Trophoblast cell (in vitro differentiated cells and primary cell): ENCODE results near the gene SPEG.
"Not testable (repeated sequence)": the region's sequence is repeated elsewhere in the genome, so short reads cannot be mapped to it uniquely, and the experiment has no call there.

Experiments used
- DNase-seq, 2 donors: peaks; one replicate each; pipeline ENCODE4 v3.0.0-alpha.2; 2016
- H2AFZ ChIP-seq: 2 replicates; pipeline ENCODE4 v1.6.1; 2013; ENCODE audit warnings: low read length, moderate library complexity, mild to moderate bottlenecking; ENCODE audit not compliant: insufficient read depth, poor library complexity
- H2AK5ac ChIP-seq: 2 replicates; pipeline ENCODE4 v1.6.1; 2013; ENCODE audit warnings: mild to moderate bottlenecking, low read length
- H2BK120ac ChIP-seq: 2 replicates; pipeline ENCODE4 v1.6.1; 2013; ENCODE audit warnings: low read length, mild to moderate bottlenecking, moderate library complexity; ENCODE audit not compliant: insufficient read depth, poor library complexity
- H2BK12ac ChIP-seq: 2 replicates; pipeline ENCODE4 v1.6.1; 2013; ENCODE audit warnings: mild to moderate bottlenecking, low read length, moderate library complexity
- H2BK5ac ChIP-seq: 2 replicates; pipeline ENCODE4 v1.6.1; 2013; ENCODE audit warnings: low read length, low read depth, moderate library complexity, mild to moderate bottlenecking; ENCODE audit not compliant: poor library complexity
- H3K14ac ChIP-seq: 2 replicates; pipeline ENCODE4 v1.6.1; 2013; ENCODE audit warnings: mild to moderate bottlenecking, low read length
- H3K18ac ChIP-seq: 2 replicates; pipeline ENCODE4 v1.6.1; 2013; ENCODE audit warnings: mild to moderate bottlenecking, low read length
- H3K23ac ChIP-seq: 2 replicates; pipeline ENCODE4 v1.6.1; 2013; ENCODE audit warnings: low read length
- H3K27ac ChIP-seq: 2 replicates; pipeline ENCODE4 v1.5.1; 2013; ENCODE audit warnings: low read depth, mild to moderate bottlenecking, inconsistent platforms, low read length, moderate library complexity
- H3K27me3 ChIP-seq: 2 replicates; pipeline ENCODE4 v1.6.1; 2013; ENCODE audit warnings: inconsistent platforms, mild to moderate bottlenecking, low read length, moderate library complexity; ENCODE audit not compliant: insufficient read depth
- H3K36me3 ChIP-seq, 2 experiments: 1 replicate in 1 of 2; 2 replicates in 1 of 2; pipeline ENCODE4 v1.6.1; 2013; ENCODE audit warnings: low read length in 2 of 2, mild to moderate bottlenecking in 2 of 2, moderate library complexity in 1 of 2; ENCODE audit not compliant: insufficient read depth in 2 of 2, control insufficient read depth in 1 of 2
- H3K4ac ChIP-seq: 2 replicates; pipeline ENCODE4 v1.6.1; 2013; ENCODE audit warnings: low read depth, mild to moderate bottlenecking, low read length, moderate library complexity
- H3K4me1 ChIP-seq, 2 experiments: 1 replicate in 1 of 2; 2 replicates in 1 of 2; pipeline ENCODE4 v1.6.1; 2013; ENCODE audit warnings: low read length in 2 of 2, mild to moderate bottlenecking in 2 of 2, moderate library complexity in 1 of 2; ENCODE audit not compliant: insufficient read depth in 2 of 2, control insufficient read depth in 1 of 2
- H3K4me2 ChIP-seq: 2 replicates; pipeline ENCODE4 v1.6.1; 2013; ENCODE audit warnings: inconsistent platforms, mild to moderate bottlenecking, low read length, moderate library complexity
- H3K4me3 ChIP-seq: 2 replicates; pipeline ENCODE4 v1.5.1; 2013; ENCODE audit warnings: mild to moderate bottlenecking, low read depth, low read length, inconsistent platforms
- H3K79me1 ChIP-seq: one replicate; pipeline ENCODE4 v1.6.1; 2013; ENCODE audit warnings: low read length
- H3K79me2 ChIP-seq: 2 replicates; pipeline ENCODE4 v1.6.1; 2013; ENCODE audit warnings: low read length, mild to moderate bottlenecking; ENCODE audit not compliant: control insufficient read depth, insufficient read depth, poor library complexity
- H3K9ac ChIP-seq: 2 replicates; pipeline ENCODE4 v1.6.1; 2013; ENCODE audit warnings: mild to moderate bottlenecking, low read length
- H3K9me3 ChIP-seq: 2 replicates; pipeline ENCODE4 v1.6.1; 2013; ENCODE audit warnings: low read depth, mild to moderate bottlenecking, control low read depth, inconsistent platforms, low read length; ENCODE audit not compliant: insufficient read depth
- H4K12ac ChIP-seq: 2 replicates; pipeline ENCODE4 v1.6.1; 2013; ENCODE audit warnings: low read depth, mild to moderate bottlenecking, low read length, moderate library complexity
- H4K8ac ChIP-seq: 2 replicates; pipeline ENCODE4 v1.6.1; 2013; ENCODE audit warnings: low read depth, mild to moderate bottlenecking, low read length, moderate library complexity
- H4K91ac ChIP-seq: one replicate; pipeline ENCODE4 v1.6.1; 2013; ENCODE audit warnings: low read depth, mild to moderate bottlenecking, low read length, moderate library complexity
- WGBS: extraction: QIAGEN DNeasy Blood & Tissue Kit; methylation state at CpG from one replicate; pipeline ENCODE4 v1.1.7; 2013; ENCODE audit warnings: missing lambda C conversion rate; ENCODE audit not compliant: insufficient read length, insufficient coverage; ENCODE audit errors: extremely low coverage; 5-methylcytosine and 5-hydroxymethylcytosine counted together

Gene SPEG

GRCh38 chr2:219405958-219406860 lies 28.4 kb upstream of the SPEG start:
- Histone ChIP-seq H3K4me1 (peaks cover 4 to 13% of the 10 kb centered on the region in 2 experiments), H3K4ac (no peak overlapping the region), H2BK120ac (no peak overlapping the region)

GRCh38 chr2:219406861-219407230 lies 27.8 kb upstream of the SPEG start:
- Histone ChIP-seq H3K9me3 (peaks cover 2% of the 10 kb centered on the region), H3K4ac (no peak overlapping the region), H3K18ac (no peak overlapping the region), H3K4me3 (no peak overlapping the region), H3K27ac (no peak overlapping the region), H3K4me1 (peaks cover 4 to 13% of the 10 kb centered on the region in 2 experiments), H3K4me2 (no peak overlapping the region), H2AFZ (no peak overlapping the region), H2BK120ac (no peak overlapping the region), H3K36me3 (no peaks in the 10 kb centered on the region), H4K12ac (no peak overlapping the region), H3K27me3 (no peaks in the 10 kb centered on the region), H3K9ac (no peak overlapping the region), H4K91ac (no peak overlapping the region), H2BK12ac (no peak overlapping the region), H2AK5ac (no peak overlapping the region), H3K79me1 (no peaks in the 10 kb centered on the region), H3K14ac (no peak overlapping the region), H3K23ac (no peak overlapping the region), H3K79me2 (no peaks in the 10 kb centered on the region), H2BK5ac (no peak overlapping the region), H4K8ac (no peak overlapping the region)
- no peak for DNase-seq
- no CpG with 5 or more reads among the region's 3 CpGs for WGBS

More at GRCh38 chr2:219405958-219406860, 28.4 kb upstream of the SPEG start:
- H3K9ac ChIP-seq = no peak overlapping the region
- no peak overlapping the region for H3K14ac ChIP-seq
- H3K9me3 ChIP-seq = peaks cover 2% of the 10 kb centered on the region
- no peak overlapping the region for H2AK5ac ChIP-seq
- H4K91ac ChIP-seq = no peak overlapping the region
- H4K12ac ChIP-seq = no peak overlapping the region
- H3K79me2 ChIP-seq = no peaks in the 10 kb centered on the region
- WGBS = no CpG with 5 or more reads among the region's 7 CpGs
- DNase-seq = no peak
- H3K27me3 ChIP-seq = no peaks in the 10 kb centered on the region
- no peak overlapping the region for H2BK12ac ChIP-seq
- no peak overlapping the region for H2AFZ ChIP-seq
- H3K27ac ChIP-seq = no peak overlapping the region
- no peak overlapping the region for H2BK5ac ChIP-seq
- no peak overlapping the region for H3K4me3 ChIP-seq
- H3K18ac ChIP-seq = no peak overlapping the region
- no peak overlapping the region for H4K8ac ChIP-seq
- no peak overlapping the region for H3K23ac ChIP-seq
- H3K4me2 ChIP-seq = no peak overlapping the region
- no peaks in the 10 kb centered on the region for H3K36me3 ChIP-seq
- no peaks in the 10 kb centered on the region for H3K79me1 ChIP-seq

DNA sequence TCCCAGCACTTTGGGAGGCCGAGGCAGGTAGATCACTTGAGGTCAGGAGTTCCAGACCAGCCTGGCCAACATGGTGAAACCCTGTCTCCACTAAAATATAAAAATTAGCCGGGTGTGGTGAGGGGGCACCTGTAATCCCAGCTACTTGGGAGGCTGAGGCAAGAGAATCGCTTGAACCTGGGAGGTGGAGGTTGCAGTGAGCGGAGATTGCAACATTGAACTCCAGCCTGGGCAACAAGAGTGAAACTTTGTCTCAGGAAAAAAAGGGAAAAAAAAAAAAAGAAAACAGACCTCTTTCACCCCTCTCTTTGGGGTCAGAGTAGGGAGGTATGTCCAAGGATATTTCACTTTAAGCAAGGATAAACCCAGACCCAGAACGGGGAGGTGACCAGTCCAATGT lies 27.3 kb upstream of the SPEG start:
- not testable (repeated sequence) for H3K27ac ChIP-seq, H2BK12ac ChIP-seq, H2AK5ac ChIP-seq, H2AFZ ChIP-seq, H3K79me2 ChIP-seq, H3K4ac ChIP-seq, H3K79me1 ChIP-seq, H4K8ac ChIP-seq, H3K23ac ChIP-seq, H3K4me3 ChIP-seq, H4K91ac ChIP-seq, H2BK120ac ChIP-seq, H3K14ac ChIP-seq, H4K12ac ChIP-seq, H3K4me2 ChIP-seq, H3K18ac ChIP-seq, H3K36me3 ChIP-seq, DNase-seq, H3K9ac ChIP-seq, H2BK5ac ChIP-seq, H3K9me3 ChIP-seq, H3K27me3 ChIP-seq
- peaks cover 4 to 13% of the 10 kb centered on the region in 2 experiments for H3K4me1 ChIP-seq
- no CpG with 5 or more reads among the region's 5 CpGs for WGBS

DNA sequence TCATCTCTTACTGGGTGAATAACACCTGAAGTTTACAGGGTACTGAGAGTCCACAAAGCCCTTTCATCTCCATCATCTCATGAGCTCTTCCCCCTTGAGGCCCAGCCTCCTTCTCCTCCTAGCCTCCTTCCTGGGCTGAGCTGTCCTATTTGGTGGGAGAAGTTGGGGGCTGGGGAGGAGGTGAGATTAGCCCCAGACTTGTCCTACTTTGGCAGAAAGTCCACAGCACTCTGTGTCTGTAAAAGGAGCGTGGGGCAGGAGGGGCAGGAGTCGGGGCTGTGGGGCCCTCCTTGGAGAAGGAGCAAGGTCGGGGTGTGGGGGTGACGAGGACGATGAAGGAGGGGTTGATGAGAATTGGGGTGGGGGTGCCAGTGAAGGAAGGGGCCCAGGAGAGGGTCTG lies 26.4 kb upstream of the SPEG start:
- Histone ChIP-seq H4K8ac (no peak overlapping the region), H3K14ac (no peak overlapping the region), H2BK12ac (no peak overlapping the region), H3K9ac (no peak overlapping the region), H4K91ac (no peak overlapping the region), H4K12ac (no peak overlapping the region), H3K79me1 (no peaks in the 10 kb centered on the region), H2AK5ac (no peak overlapping the region), H3K9me3 (peaks cover 2% of the 10 kb centered on the region), H3K23ac (no peak overlapping the region), H3K36me3 (no peaks in the 10 kb centered on the region), H2AFZ (no peak overlapping the region), H2BK120ac (no peak overlapping the region), H3K27ac (no peak overlapping the region), H3K79me2 (no peaks in the 10 kb centered on the region), H3K4me3 (no peak overlapping the region), H2BK5ac (no peak overlapping the region), H3K4me2 (no peak overlapping the region), H3K27me3 (no peaks in the 10 kb centered on the region), H3K18ac (no peak overlapping the region), H3K4me1 (peaks cover 4 to 10% of the 10 kb centered on the region in 2 experiments), H3K4ac (no peak overlapping the region)
- 100% methylated on average over 2 of the region's 5 CpGs for WGBS
- no peak for DNase-seq
